NCI-H2227 (cell line): ENCODE measurements around the gene TRAK1.
"Not testable (repeated sequence)": the region's sequence is repeated elsewhere in the genome, so short reads cannot be mapped to it uniquely, and the experiment has no call there.

Source experiments
- DNase-seq: peaks from one replicate; lab custom pipeline; 2025; ENCODE audit not compliant: unreplicated experiment; lab: John Stamatoyannopoulos, UW

TRAK1 gene, protein sequence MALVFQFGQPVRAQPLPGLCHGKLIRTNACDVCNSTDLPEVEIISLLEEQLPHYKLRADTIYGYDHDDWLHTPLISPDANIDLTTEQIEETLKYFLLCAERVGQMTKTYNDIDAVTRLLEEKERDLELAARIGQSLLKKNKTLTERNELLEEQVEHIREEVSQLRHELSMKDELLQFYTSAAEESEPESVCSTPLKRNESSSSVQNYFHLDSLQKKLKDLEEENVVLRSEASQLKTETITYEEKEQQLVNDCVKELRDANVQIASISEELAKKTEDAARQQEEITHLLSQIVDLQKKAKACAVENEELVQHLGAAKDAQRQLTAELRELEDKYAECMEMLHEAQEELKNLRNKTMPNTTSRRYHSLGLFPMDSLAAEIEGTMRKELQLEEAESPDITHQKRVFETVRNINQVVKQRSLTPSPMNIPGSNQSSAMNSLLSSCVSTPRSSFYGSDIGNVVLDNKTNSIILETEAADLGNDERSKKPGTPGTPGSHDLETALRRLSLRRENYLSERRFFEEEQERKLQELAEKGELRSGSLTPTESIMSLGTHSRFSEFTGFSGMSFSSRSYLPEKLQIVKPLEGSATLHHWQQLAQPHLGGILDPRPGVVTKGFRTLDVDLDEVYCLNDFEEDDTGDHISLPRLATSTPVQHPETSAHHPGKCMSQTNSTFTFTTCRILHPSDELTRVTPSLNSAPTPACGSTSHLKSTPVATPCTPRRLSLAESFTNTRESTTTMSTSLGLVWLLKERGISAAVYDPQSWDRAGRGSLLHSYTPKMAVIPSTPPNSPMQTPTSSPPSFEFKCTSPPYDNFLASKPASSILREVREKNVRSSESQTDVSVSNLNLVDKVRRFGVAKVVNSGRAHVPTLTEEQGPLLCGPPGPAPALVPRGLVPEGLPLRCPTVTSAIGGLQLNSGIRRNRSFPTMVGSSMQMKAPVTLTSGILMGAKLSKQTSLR

DNA sequence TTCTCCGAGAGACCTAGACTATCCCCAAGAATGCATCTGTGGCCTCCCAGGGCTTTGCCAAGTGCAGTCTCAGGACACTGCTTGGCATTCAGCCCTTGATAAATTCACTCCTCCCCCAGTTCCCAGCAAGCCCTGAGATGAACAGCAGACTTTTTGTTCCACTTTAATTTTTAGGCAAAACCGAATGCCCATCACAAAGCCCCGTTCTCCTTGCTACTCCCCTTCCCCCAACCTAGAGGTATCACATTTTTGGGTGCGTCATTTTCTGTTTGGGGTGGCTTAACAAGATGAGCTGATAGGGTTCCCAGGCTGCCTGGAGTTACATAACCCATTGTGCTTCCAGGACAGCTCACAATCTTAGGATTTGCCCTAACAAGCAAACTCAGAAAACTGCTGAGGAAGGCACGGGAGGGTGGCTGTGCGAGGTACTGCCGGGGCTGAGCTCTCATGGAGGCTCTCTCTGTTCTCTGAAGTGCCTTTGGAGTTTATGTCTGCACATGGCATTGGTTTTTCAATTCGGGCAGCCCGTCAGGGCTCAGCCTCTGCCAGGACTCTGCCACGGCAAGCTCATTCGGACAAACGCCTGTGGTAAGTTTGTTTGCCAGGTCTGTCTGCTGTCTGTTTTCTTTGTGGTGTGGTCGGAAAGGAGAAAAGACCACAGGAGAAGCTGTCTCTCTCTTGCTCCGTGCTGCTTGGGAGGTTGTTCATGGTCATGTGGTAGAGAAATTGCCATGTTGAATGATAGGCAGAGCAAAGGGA, at the start of gene TRAK1:
TSS of gene TRAK1 (plus strand) at position 385 of the 759 bp plus-strand sequence. CDS start at position 498, 113 bp downstream.
- no peak for DNase-seq

- DNase-seq, result no peak
These were observed 48.4 kb upstream of the TRAK1 start for GRCh38 chr3:42042747-42043098.

DNA sequence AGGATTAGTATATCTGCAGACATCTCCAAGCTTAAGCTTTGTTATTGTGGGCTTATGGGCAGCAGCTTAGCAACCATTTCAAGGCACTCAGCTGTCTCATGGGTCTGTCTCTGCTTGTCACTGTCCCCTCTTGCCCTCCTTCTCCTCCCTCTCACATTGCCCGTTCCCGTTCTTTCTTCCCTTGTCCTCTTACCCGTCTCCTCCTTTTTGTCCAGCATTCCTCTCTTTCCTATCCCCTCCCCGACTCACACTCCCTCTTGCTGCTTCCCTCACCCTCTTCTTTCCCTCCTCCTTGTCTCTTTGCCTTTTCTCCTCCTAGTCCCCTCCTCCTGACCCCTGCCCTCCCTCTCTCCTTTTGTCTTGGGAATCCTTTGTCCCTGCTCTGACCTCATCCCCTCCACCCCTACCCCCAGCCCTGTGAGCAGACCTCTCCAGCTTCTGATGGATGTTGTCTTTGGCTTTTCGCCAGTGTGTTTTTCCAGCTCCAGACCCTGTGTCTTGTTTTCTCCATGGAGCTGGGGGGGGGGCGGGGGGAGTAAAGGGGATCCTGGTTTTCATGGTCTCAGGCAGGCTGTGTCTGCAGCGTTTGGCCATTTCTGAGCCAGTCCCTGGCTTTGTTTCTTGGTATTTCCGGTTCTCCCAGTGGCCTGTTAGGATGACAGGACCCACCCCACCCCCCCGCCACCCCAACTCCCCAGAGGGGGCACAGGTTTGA, 47.9 kb upstream of the TRAK1 start:
- DNase-seq, result peak; percentile 61

DNA sequence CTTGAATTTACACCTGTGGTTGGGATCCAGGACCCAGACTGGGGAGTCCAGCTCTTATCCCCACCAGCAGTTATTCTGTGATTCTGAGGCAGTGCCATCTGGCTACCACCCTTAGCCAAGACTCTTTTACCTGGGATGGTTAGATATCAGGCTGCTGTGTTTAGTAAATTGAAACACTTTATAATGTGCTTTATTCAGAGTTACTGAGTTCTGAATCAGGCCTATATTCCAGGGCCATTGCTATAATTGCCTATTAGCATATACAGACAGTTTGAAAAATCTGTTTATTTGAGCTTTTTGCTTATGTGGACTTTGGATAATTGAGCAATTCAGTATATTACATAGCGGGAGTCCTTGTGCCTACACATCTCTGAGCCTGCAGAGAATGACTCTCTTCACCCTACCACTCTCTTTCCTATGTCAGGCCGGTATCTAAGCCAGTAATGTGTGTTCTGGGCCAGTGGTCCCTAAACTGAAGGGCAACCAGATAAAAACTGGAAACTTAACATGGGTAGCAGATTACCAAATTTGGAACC, 45.4 kb upstream of the TRAK1 start:
- DNase-seq, result no peak

DNA sequence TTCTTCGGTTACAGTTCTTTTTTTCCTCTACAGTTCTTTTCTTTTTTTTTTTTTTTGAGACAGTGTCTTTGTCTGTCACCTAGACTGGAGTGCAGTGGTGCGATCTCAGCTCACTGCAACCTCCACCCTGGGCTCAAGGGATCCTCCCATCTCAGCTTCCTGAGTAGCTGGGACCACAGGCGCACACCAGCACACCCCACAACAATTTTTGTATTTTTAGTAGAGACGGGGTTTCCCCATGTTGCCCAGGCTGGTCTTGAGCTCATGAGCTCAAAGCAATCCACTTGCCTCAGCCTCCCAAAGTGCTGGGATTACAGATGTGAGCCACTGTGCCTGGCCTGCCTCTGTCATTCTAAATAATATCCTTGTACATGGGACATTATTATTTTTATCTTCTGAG, 42.6 kb upstream of the TRAK1 start:
- DNase-seq, result not testable (repeated sequence)

GRCh38 chr3:42050126-42050525, 41.0 kb upstream of the TRAK1 start:
- no peak for DNase-seq

- no peak for DNase-seq
These were observed 39.6 kb upstream of the TRAK1 start for GRCh38 chr3:42051384-42052131.

DNA sequence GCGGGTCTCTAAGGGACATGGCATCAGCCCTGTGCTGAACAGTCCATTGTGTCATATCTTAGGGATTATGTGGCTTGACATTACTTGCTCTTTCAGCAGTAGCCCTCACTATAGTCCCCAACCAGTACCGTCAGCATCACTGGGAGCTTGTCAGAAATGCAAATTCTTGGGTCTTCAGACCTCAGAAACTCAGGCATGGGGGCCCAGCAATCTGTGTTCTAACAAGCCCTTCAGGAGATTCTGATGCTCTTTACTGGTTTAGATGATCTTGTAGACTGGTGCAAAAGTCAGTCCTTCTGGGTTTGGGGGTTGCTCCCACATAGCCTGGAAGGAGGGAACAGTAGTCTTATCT, 39.0 kb upstream of the TRAK1 start:
- no peak for DNase-seq

GRCh38 chr3:42052484-42053351, 38.4 kb upstream of the TRAK1 start:
- DNase-seq, result no peak

GRCh38 chr3:42053476-42053875, 37.7 kb upstream of the TRAK1 start:
- DNase-seq, result no peak

- DNase-seq, result no peak
These were observed 35.9 kb upstream of the TRAK1 start for GRCh38 chr3:42055291-42055690.

- DNase-seq, result no peak
These were observed 34.3 kb upstream of the TRAK1 start for GRCh38 chr3:42056840-42057239.

GRCh38 chr3:42057561-42058211, 33.5 kb upstream of the TRAK1 start:
- DNase-seq, result no peak

- DNase-seq, result no peak
These were observed 30.0 kb upstream of the TRAK1 start for GRCh38 chr3:42061025-42061712.

GRCh38 chr3:42061713-42062380, 29.3 kb upstream of the TRAK1 start:
- peak; percentile 17 for DNase-seq

DNA sequence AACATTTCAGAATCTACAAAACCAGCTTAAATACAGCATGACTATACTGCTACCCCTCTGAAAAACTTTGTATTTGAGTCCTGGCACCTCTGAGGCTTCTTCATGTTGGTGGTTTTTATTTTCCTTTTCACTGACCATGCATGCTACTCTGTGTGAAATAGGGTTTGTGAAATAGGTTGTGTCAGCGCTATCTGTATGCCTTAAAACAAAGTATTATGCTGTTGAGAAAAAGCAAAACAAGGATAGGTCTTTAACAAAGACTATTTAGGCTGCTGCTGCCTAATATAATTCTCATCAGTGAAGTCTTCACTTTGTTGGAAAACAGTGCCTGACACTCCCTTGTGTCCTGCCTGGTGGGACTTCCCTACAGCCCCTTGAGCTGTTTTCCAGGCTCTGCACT, 28.7 kb upstream of the TRAK1 start:
- DNase-seq, result no peak

DNA sequence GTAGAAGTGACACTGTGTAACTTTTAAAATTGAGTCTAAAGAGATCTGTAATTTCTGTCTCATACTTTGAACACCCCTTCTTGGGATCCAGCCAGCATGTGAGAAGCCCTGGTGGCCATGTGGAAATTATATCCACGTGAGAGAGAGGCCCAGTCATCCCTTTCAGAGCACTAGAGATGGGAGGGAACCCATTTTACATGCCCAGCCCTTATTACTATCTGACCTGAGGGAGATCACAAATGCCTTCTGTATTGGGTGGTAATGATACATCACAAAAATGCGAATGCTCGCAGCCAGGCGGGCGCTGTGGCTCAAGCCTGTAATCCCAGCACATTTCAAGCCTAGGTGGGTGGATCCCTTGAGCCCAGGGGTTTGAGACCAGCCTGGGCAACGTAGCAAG, 27.3 kb upstream of the TRAK1 start:
- peak; percentile 58 for DNase-seq
